ENCODE measurements around the gene RARA. TPM values are rescaled to one million over a fixed set of nuclear protein-coding genes. Genes with fewer than 3 reads are reported as not detected.
A peak's percentile ranks its signal among the peaks of the same experiment; 100 is the strongest.

The RARA gene
- total RNA-seq, 6 donors from 2014 or later: 45.7 to 95.6 (median 85.9) TPM

GRCh38 chr17:40351359-40352236, 42.6 kb downstream of the RARA start:
- H3K4me1 ChIP-seq: peaks cover 81 to 98% (median 84%) of the 10 kb centered on the region in 4 donors
- H3K4me3 ChIP-seq: no peak overlapping the region
- WGBS, 2 donors: 67 to 88% methylated on average over 15 to 27 of the region's 27 CpGs
- DNase-seq: no peak
- TF ChIP-seq POLR2AphosphoS5 (IDR thresholded peaks at IDR 0.05) (no peak), CTCF (IDR thresholded peaks at IDR 0.05) (no peak), EP300 (IDR thresholded peaks at IDR 0.05) (no peak), POLR2A (IDR thresholded peaks at IDR 0.05) (no peak)
- ATAC-seq (ENCODE audit: low FRiP score in 2 of 2): no peak
- H3K36me3 ChIP-seq: peaks cover 17 to 81% (median 72%) of the 10 kb centered on the region in 4 donors
- no peaks in the 10 kb centered on the region for H3K9me3 ChIP-seq
- no peaks in the 10 kb centered on the region for H3K27me3 ChIP-seq
- H3K27ac ChIP-seq: peak overlapping the region in 3 of 4 donors; percentile 52 to 96 (median 54)

DNA sequence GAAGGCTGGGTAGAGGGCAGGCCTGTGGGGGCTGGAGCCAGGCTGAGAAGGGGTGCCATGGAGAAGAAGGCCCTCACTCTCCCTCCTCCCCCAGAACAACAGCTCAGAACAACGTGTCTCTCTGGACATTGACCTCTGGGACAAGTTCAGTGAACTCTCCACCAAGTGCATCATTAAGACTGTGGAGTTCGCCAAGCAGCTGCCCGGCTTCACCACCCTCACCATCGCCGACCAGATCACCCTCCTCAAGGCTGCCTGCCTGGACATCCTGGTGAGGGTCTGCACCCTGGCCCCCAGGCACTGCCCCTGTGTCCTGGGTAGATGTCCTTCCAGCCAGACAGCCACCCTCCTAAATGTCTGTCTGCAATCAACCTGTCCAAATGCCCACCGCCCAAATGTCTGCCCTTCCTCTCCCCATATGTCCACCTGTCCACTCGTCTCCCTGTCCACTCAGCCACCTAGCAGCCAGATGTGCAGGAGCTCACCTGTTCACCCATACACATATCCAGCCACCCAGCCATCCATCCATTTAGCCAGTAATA, 43.3 kb downstream of the RARA start:
- Histone ChIP-seq H3K27ac (peak overlapping the region; percentile 22 to 96 (median 53)), H3K27me3 (no peaks in the 10 kb centered on the region), H3K4me1 (peaks cover 74 to 95% (median 77%) of the 10 kb centered on the region in 4 donors), H3K36me3 (peaks cover 17 to 89% (median 73%) of the 10 kb centered on the region in 4 donors), H3K4me3 (no peak overlapping the region), H3K9me3 (no peaks in the 10 kb centered on the region)
- TF ChIP-seq CTCF (IDR thresholded peaks at IDR 0.05): no peak
- no peak for TF ChIP-seq POLR2A (IDR thresholded peaks at IDR 0.05)
- TF ChIP-seq EP300 (IDR thresholded peaks at IDR 0.05): no peak
- TF ChIP-seq POLR2AphosphoS5 (IDR thresholded peaks at IDR 0.05): no peak
- ATAC-seq (ENCODE audit: low FRiP score in 2 of 2) (no peak), DNase-seq (no peak)
- WGBS, 2 donors: 84 to 85% methylated on average over 7 of the region's 7 CpGs

DNA sequence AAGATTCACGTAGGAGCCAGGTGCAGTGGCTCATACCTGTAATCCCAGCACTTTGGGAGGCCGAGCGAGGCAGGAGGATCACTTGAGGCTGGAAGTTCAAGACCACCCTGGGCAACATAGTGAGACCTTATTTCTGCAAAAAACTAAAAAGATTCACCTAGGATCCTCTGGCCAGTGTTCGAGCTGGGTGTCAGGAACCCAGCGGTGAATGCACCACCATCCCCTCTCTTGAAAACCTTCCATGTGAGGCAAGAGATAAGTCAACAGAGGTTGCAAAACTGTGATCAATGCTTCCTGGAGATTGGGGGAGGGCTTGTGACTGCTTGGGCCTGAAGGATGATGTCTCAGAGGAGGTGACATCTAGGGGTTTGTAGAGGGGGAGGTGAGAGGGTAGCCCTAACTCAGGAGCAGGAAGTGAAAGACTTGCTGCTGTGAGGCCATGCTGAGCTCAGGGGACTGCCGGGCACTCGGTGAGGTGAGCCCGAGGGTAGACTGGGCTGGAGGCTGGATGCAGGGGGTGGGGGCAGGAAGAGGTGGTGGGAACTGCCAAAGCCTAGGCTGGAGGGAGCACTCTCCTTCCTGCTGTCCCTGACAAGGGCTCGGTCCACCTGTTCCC, 43.9 kb downstream of the RARA start:
- Histone ChIP-seq H3K4me3 (no peak overlapping the region), H3K4me1 (peaks cover 68 to 91% (median 71%) of the 10 kb centered on the region in 4 donors), H3K27me3 (no peaks in the 10 kb centered on the region), H3K9me3 (no peaks in the 10 kb centered on the region), H3K36me3 (peaks cover 17 to 89% (median 73%) of the 10 kb centered on the region in 4 donors), H3K27ac (peak overlapping the region in 3 of 4 donors; percentile 52 to 75 (median 54))
- DNase-seq: no peak
- 40 to 50% methylated on average over 8 to 9 of the region's 9 CpGs for WGBS, 2 donors
- ATAC-seq (ENCODE audit: low FRiP score in 2 of 2): no peak
- TF ChIP-seq POLR2A (IDR thresholded peaks at IDR 0.05) (no peak), EP300 (IDR thresholded peaks at IDR 0.05) (no peak), POLR2AphosphoS5 (IDR thresholded peaks at IDR 0.05) (peak; percentile 11), CTCF (IDR thresholded peaks at IDR 0.05) (no peak)

GRCh38 chr17:40354221-40355122, 45.5 kb downstream of the RARA start:
- H3K27ac ChIP-seq: peak overlapping the region; percentile 4 to 75 (median 56)
- WGBS, 2 donors: 84 to 85% methylated on average over 11 to 27 of the region's 30 CpGs
- DNase-seq: no peak

More at GRCh38 chr17:40354221-40355122, 45.5 kb downstream of the RARA start:
- H3K36me3 ChIP-seq: peaks cover 17 to 77% (median 61%) of the 10 kb centered on the region in 4 donors
- no peaks in the 10 kb centered on the region for H3K9me3 ChIP-seq
- no peaks in the 10 kb centered on the region for H3K27me3 ChIP-seq
- TF ChIP-seq POLR2AphosphoS5 (IDR thresholded peaks at IDR 0.05) (peak in 1 of 2 donors; percentile 3), CTCF (IDR thresholded peaks at IDR 0.05) (no peak), EP300 (IDR thresholded peaks at IDR 0.05) (no peak)
- ATAC-seq (ENCODE audit: low FRiP score in 2 of 2): no peak
- no peak overlapping the region for H3K4me3 ChIP-seq
- H3K4me1 ChIP-seq: peaks cover 62 to 91% (median 63%) of the 10 kb centered on the region in 4 donors

Data from upper lobe of left lung (tissue), 6 donors.